HFFc6 (cell line): ENCODE data around the gene HS1BP3. TPM values are rescaled to one million over a fixed set of nuclear protein-coding genes. Genes with fewer than 3 reads are reported as not detected.

Experiments
- DNase-seq: peaks from one replicate; pipeline ENCODE4 v3.0.0-alpha.2; 2018
- H3K27ac Mint-ChIP-seq: 2 replicates; pipeline ENCODE4 v1.8.0; 2020; ENCODE audit warnings: mild to moderate bottlenecking, mixed read lengths
- H3K27me3 Mint-ChIP-seq: 2 replicates; pipeline ENCODE4 v1.8.0; 2021; ENCODE audit warnings: mild to moderate bottlenecking, moderate library complexity, mixed read lengths; ENCODE audit not compliant: insufficient read depth
- H3K36me3 Mint-ChIP-seq: 2 replicates; pipeline ENCODE4 v1.8.0; 2021; ENCODE audit warnings: low read depth, mixed read lengths
- H3K4me1 Mint-ChIP-seq: 2 replicates; pipeline ENCODE4 v1.8.0; 2020; ENCODE audit warnings: low read depth, mixed read lengths
- H3K4me3 Mint-ChIP-seq: 2 replicates; pipeline ENCODE4 v1.8.0; 2020; ENCODE audit warnings: mild to moderate bottlenecking, moderate library complexity, mixed read lengths
- H3K9me3 Mint-ChIP-seq: 2 replicates; pipeline ENCODE4 v1.8.0; 2020; ENCODE audit warnings: mild to moderate bottlenecking, mixed read lengths
- CTCF ChIP-seq: fragments of 200-600 bp; sonication (generic); IDR thresholded peaks from 2 replicates; pipeline ENCODE4 v1.5.0; 2021; ENCODE audit warnings: antibody characterized with exemption, mild to moderate bottlenecking
- total RNA-seq, 6 experiments: library from RNA; stranded (reverse); fragmentation: NEBNext Ultra II Directional; extraction: Animal tissue kit (Norgen Biotek cat#: 25700); gene quantifications; 2 replicates in 1 of 6; 3 replicates in 5 of 6; pipeline ENCODE4 v1.2.3, GENCODE V29; 2021

Gene HS1BP3
- total RNA-seq, 6 experiments from 2014 or later: 12.7 to 17.3 (median 15.8) TPM

DNA sequence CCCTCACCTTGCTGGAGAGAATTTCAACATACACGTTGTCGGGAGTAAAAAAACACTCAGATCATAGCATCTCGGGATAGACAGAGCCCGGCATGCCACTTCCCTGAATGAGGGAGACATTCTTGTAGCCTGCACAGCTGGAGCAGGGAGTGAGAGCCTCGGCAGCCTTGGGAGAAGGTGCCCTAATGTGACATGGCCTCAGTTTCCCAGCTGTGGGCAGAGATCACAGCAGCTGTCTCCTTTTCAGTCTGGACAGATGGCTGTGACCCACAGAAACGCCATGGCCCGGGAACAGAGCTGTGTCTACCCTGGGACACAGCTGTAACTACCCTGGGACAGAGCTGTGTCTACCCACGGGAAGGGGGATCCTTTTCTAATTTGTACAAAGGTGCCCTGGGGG is 55.9 kb downstream of the HS1BP3 start:
- Mint-ChIP-seq H3K27ac (peak overlapping the region; percentile 94), H3K4me1 (peaks cover 78% of the 10 kb centered on the region), H3K9me3 (no peaks in the 10 kb centered on the region), H3K4me3 (no peak overlapping the region; the same call in 1 of the 2 replicates), H3K27me3 (peaks cover 1% of the 10 kb centered on the region), H3K36me3 (no peaks in the 10 kb centered on the region)
- TF ChIP-seq CTCF: no peak
- DNase-seq: no peak

DNA sequence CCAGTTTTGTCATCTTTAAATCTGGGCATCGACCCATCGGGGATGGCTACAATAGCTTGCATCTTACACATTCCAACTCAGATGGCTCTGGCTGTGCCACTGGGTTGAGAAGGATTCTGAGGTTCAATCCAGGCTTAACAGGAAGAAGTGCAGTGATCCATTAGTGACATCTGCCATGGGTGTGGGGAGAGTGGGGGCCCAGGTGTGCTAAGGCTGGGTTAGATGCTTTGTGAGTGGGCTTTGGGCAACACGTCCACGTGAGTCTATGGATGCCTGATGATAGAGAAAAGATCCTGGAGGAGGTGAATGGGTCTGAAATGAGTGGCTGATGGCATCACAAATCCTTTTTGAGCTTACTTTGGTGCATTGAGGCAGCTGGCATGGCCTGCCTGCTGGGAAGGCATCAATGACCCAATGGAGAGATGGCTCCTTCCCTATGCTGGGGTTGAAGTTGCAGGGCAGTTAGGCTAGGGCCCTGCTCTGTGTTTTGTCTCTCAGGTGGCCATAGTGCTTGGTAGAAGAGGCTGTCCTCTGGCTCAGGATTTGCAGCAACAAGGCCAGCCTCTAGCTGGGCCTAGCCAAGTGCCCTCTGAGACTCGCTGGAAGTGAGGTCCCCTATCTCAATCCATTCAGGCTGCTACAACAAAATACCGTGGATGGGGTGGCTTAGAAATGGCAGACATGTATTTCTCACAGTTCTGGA is 56.7 kb downstream of the HS1BP3 start:
- no peak for DNase-seq
- no peaks in the 10 kb centered on the region for H3K9me3 Mint-ChIP-seq
- peak overlapping the region; percentile 94 for H3K27ac Mint-ChIP-seq
- peaks cover 85% of the 10 kb centered on the region for H3K4me1 Mint-ChIP-seq
- peaks cover 1% of the 10 kb centered on the region for H3K27me3 Mint-ChIP-seq
- no peak for TF ChIP-seq CTCF
- H3K36me3 Mint-ChIP-seq: no peaks in the 10 kb centered on the region
- H3K4me3 Mint-ChIP-seq: no peak overlapping the region

GRCh38 chr2:20593072-20594034 is 57.5 kb downstream of the HS1BP3 start:
- Mint-ChIP-seq H3K4me1 (peaks cover 92% of the 10 kb centered on the region), H3K36me3 (no peaks in the 10 kb centered on the region), H3K4me3 (peak overlapping the region; percentile 50), H3K27ac (peak overlapping the region; percentile 94), H3K27me3 (peaks cover 1% of the 10 kb centered on the region), H3K9me3 (no peaks in the 10 kb centered on the region)
- TF ChIP-seq CTCF: no peak
- peak; percentile 78 for DNase-seq

DNA sequence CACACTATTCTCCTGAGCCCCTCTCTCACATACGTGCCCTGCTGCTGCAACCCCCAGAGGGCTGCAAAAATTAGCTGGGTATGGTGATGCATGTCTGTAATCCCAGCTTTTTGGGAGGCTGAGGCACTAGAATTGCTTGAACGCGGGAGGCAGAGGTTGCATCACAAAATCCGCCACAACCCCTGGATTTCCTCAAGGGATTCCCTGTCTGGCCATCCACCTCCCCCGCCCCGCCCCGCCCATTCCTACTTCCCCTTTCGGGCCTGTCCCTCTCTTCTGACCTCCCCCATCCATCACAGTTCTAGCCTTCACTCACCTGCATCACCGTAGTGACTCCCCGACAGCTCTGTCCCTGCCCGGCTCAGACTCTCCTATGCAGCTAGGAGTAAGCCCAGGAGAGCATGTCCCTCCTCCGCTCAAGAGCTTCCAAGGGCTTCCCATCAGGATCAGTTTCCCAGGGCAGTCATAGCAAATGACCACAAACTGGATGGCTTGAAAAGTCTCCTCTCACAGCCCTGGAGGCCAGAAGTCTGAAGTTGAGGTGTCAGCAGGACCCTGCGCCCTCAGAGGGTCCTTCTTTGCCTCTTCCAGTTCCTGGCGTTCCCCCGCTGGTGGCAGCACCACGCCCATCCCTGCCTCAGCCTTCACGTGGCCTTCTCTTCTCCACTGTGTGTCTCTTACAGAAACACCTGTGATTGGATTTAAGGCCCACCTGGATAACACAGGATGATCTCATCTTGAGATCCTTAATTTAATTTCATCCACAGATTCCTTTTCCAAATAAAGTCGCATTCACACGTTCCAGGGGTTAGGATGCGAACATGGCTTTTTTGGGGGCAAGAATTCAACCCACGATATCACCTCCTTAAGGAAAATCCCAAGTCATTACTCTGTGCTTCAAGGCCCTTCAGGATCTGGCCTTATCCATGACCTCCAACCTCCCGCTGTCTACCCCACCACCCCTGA is 58.5 kb downstream of the HS1BP3 start:
- Mint-ChIP-seq H3K4me3 (no peak overlapping the region), H3K27me3 (peaks cover 1% of the 10 kb centered on the region; the same call in 1 of the 2 replicates), H3K27ac (peak overlapping the region; percentile 94), H3K4me1 (peaks cover 83% of the 10 kb centered on the region), H3K9me3 (no peaks in the 10 kb centered on the region), H3K36me3 (no peaks in the 10 kb centered on the region)
- DNase-seq: no peak
- TF ChIP-seq CTCF: peak; percentile 9; the same call in 1 of the 2 replicates
